Astrocyte (in vitro differentiated cells and primary cell): ENCODE measurements around the gene BBS7. TPM values are rescaled to one million over a fixed set of nuclear protein-coding genes. Genes with fewer than 3 reads are reported as not detected.

Experiments used
- DNase-seq: peaks from one replicate; pipeline ENCODE4 v3.0.0-alpha.2; 2010; ENCODE audit warnings: low read depth
- FAIRE-seq: peaks from 2 replicates; lab custom pipeline; 2011; peaks lifted over from hg19 to GRCh38; lab: Jason Lieb, UNC
- H2AFZ ChIP-seq: 2 replicates; pipeline ENCODE4 v1.6.0; 2012; ENCODE audit warnings: low read depth, low read length, inconsistent platforms
- H3K27ac ChIP-seq: 2 replicates; pipeline ENCODE4 v1.5.1; 2011; ENCODE audit warnings: low read depth, low read length, inconsistent platforms
- H3K27me3 ChIP-seq: 2 replicates; pipeline ENCODE4 v1.6.0; 2011; ENCODE audit warnings: low read length, inconsistent platforms; ENCODE audit not compliant: insufficient read depth
- H3K36me3 ChIP-seq: 2 replicates; pipeline ENCODE4 v1.5.1; 2011; ENCODE audit warnings: low read length, inconsistent platforms; ENCODE audit not compliant: insufficient read depth
- H3K4me1 ChIP-seq: 2 replicates; pipeline ENCODE4 v1.5.1; 2011; ENCODE audit warnings: low read length, inconsistent platforms; ENCODE audit not compliant: insufficient read depth
- H3K4me2 ChIP-seq: 2 replicates; pipeline ENCODE4 v1.6.0; 2012; ENCODE audit warnings: low read length, inconsistent platforms
- H3K4me3 ChIP-seq: 2 replicates; pipeline ENCODE4 v1.5.1; 2011; ENCODE audit warnings: low read depth, mild to moderate bottlenecking, low read length, inconsistent platforms; ENCODE audit not compliant: insufficient read depth
- H3K79me2 ChIP-seq: 2 replicates; pipeline ENCODE4 v1.6.0; 2012; ENCODE audit warnings: mild to moderate bottlenecking, low read length, inconsistent platforms; ENCODE audit not compliant: insufficient read depth
- H3K9ac ChIP-seq: 2 replicates; pipeline ENCODE4 v1.6.0; 2012; ENCODE audit warnings: mild to moderate bottlenecking, low read length, inconsistent platforms
- H3K9me3 ChIP-seq: 2 replicates; pipeline ENCODE4 v1.5.1; 2012; ENCODE audit warnings: low read depth, mild to moderate bottlenecking, low read length, inconsistent platforms; ENCODE audit not compliant: insufficient read depth
- H4K20me1 ChIP-seq: 2 replicates; pipeline ENCODE4 v1.6.0; 2012; ENCODE audit warnings: low read length, inconsistent platforms; ENCODE audit not compliant: insufficient read depth
- H3K27ac Mint-ChIP-seq: one replicate; pipeline ENCODE4 v1.8.0; 2021; ENCODE audit warnings: mild to moderate bottlenecking, mixed read lengths; ENCODE audit not compliant: unreplicated experiment
- H3K27me3 Mint-ChIP-seq: one replicate; pipeline ENCODE4 v1.8.0; 2021; ENCODE audit warnings: low read depth, mixed read lengths; ENCODE audit not compliant: unreplicated experiment
- H3K36me3 Mint-ChIP-seq: one replicate; pipeline ENCODE4 v1.8.0; 2021; ENCODE audit warnings: low read depth, mixed read lengths; ENCODE audit not compliant: unreplicated experiment
- H3K4me1 Mint-ChIP-seq: one replicate; pipeline ENCODE4 v1.8.0; 2021; ENCODE audit warnings: low read depth, mixed read lengths; ENCODE audit not compliant: unreplicated experiment
- H3K4me3 Mint-ChIP-seq: one replicate; pipeline ENCODE4 v1.8.0; 2021; ENCODE audit warnings: mild to moderate bottlenecking, moderate library complexity, mixed read lengths; ENCODE audit not compliant: unreplicated experiment
- H3K9me3 Mint-ChIP-seq: one replicate; pipeline ENCODE4 v1.8.0; 2021; ENCODE audit warnings: mild to moderate bottlenecking, mixed read lengths; ENCODE audit not compliant: unreplicated experiment
- EZH2 ChIP-seq: IDR thresholded peaks from 2 replicates; pipeline ENCODE4 v1.6.1; 2012; ENCODE audit warnings: mild to moderate bottlenecking, low read length, inconsistent platforms; ENCODE audit not compliant: insufficient read depth
- total RNA-seq: library from RNA; stranded (reverse); gene quantifications from 2 replicates; pipeline ENCODE4 v1.2.1, GENCODE V29; 2021
- TF ChIP-seq, protein P1 (sequence below): IDR thresholded peaks from 2 replicates; pipeline ENCODE4 v1.5.1; 2011; ENCODE audit warnings: low read depth, mild to moderate bottlenecking, inconsistent platforms, low read length, moderate library complexity; ENCODE audit not compliant: insufficient read depth

The BBS7 gene
- total RNA-seq, 1 donor from 2014 or later, result 21.0 TPM

- Histone ChIP-seq H3K4me3 (no peak overlapping the region), H2AFZ (no peak overlapping the region), H3K9me3 (no peaks in the 10 kb centered on the region), H3K79me2 (peaks cover 25% of the 10 kb centered on the region), H3K36me3 (peaks cover 40% of the 10 kb centered on the region), H3K27me3 (no peaks in the 10 kb centered on the region), H3K9ac (no peak overlapping the region), H4K20me1 (no peaks in the 10 kb centered on the region), H3K4me1 (peaks cover 7% of the 10 kb centered on the region), H3K4me2 (no peak overlapping the region), H3K27ac (no peak overlapping the region)
- FAIRE-seq (peak; percentile 29), DNase-seq (no peak)
- no peak overlapping the region for H3K27ac Mint-ChIP-seq
- no peaks in the 10 kb centered on the region for H3K9me3 Mint-ChIP-seq
- H3K36me3 Mint-ChIP-seq, result no peaks in the 10 kb centered on the region
- no peak overlapping the region for H3K4me3 Mint-ChIP-seq
- no peaks in the 10 kb centered on the region for H3K27me3 Mint-ChIP-seq
- TF ChIP-seq EZH2, result no peak
- TF ChIP-seq, protein P1, sequence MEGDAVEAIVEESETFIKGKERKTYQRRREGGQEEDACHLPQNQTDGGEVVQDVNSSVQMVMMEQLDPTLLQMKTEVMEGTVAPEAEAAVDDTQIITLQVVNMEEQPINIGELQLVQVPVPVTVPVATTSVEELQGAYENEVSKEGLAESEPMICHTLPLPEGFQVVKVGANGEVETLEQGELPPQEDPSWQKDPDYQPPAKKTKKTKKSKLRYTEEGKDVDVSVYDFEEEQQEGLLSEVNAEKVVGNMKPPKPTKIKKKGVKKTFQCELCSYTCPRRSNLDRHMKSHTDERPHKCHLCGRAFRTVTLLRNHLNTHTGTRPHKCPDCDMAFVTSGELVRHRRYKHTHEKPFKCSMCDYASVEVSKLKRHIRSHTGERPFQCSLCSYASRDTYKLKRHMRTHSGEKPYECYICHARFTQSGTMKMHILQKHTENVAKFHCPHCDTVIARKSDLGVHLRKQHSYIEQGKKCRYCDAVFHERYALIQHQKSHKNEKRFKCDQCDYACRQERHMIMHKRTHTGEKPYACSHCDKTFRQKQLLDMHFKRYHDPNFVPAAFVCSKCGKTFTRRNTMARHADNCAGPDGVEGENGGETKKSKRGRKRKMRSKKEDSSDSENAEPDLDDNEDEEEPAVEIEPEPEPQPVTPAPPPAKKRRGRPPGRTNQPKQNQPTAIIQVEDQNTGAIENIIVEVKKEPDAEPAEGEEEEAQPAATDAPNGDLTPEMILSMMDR, result no peak
- H3K4me1 Mint-ChIP-seq, result peaks cover 5% of the 10 kb centered on the region
These were observed 53.3 kb downstream of the BBS7 start for GRCh38 chr4:121817006-121817405.

DNA sequence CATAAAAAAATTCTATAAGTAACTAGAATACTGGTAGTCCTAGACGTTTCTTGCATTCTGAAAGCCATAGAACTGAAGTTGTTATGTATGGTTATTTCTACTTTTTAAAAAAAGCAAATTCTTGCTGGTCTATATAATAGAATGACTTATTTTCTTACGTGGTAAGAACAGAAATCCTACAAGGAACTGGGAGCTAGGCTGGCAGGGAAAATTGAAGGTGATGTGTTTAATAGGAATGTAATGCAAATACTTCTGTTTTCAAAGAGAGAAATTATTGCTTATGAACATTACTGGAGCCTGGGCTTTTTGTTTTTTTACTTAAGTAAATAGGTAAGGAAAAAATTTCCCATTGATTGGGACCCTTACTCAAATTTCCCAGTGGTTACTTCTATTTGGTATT lies 55.5 kb downstream of the BBS7 start:
- no peaks in the 10 kb centered on the region for H4K20me1 ChIP-seq
- Mint-ChIP-seq H3K4me3 (no peak overlapping the region), H3K9me3 (no peaks in the 10 kb centered on the region), H3K4me1 (peaks cover 5% of the 10 kb centered on the region), H3K36me3 (no peaks in the 10 kb centered on the region), H3K27me3 (no peaks in the 10 kb centered on the region), H3K27ac (no peak overlapping the region)
- FAIRE-seq (no peak), DNase-seq (no peak)
- no peak overlapping the region for H3K4me2 ChIP-seq
- H2AFZ ChIP-seq, result no peak overlapping the region
- H3K4me3 ChIP-seq, result no peak overlapping the region
- TF ChIP-seq, protein P1, result no peak
- TF ChIP-seq EZH2, result no peak
- H3K27me3 ChIP-seq, result no peaks in the 10 kb centered on the region
- peaks cover 55% of the 10 kb centered on the region for H3K36me3 ChIP-seq
- H3K9ac ChIP-seq, result no peak overlapping the region
- peaks cover 6% of the 10 kb centered on the region for H3K79me2 ChIP-seq
- no peaks in the 10 kb centered on the region for H3K9me3 ChIP-seq
- H3K4me1 ChIP-seq, result peaks cover 6% of the 10 kb centered on the region
- H3K27ac ChIP-seq, result no peak overlapping the region

DNA sequence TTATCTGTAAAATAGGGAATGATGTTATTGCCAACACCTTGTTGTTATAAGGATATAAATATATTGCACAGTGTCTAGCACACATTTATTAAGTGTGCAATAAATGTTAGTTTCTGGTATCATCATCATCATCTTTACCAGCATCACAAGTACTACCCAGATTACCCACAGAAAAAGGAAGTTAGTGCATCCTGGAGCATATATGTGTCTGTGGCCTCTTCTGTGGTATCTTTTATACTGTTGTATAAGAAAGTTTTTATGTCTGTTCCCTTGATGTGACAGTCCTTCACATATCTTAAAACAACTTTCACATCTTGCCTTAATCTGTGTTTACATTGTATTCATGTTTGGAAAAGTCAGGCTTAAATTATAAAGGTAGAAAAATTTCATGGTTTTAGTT lies 59.2 kb downstream of the BBS7 start:
- H3K27me3 Mint-ChIP-seq, result no peaks in the 10 kb centered on the region
- Histone ChIP-seq H2AFZ (no peak overlapping the region), H3K79me2 (no peaks in the 10 kb centered on the region), H3K4me1 (no peaks in the 10 kb centered on the region), H3K9ac (no peak overlapping the region), H3K9me3 (no peaks in the 10 kb centered on the region), H3K4me2 (no peak overlapping the region), H3K4me3 (no peak overlapping the region), H4K20me1 (no peaks in the 10 kb centered on the region), H3K27me3 (no peaks in the 10 kb centered on the region), H3K27ac (no peak overlapping the region), H3K36me3 (peaks cover 40% of the 10 kb centered on the region)
- no peak overlapping the region for H3K4me3 Mint-ChIP-seq
- DNase-seq (no peak), FAIRE-seq (no peak)
- H3K9me3 Mint-ChIP-seq, result no peaks in the 10 kb centered on the region
- no peak for TF ChIP-seq EZH2
- TF ChIP-seq, protein P1, result no peak
- no peaks in the 10 kb centered on the region for H3K4me1 Mint-ChIP-seq
- H3K27ac Mint-ChIP-seq, result no peak overlapping the region
- H3K36me3 Mint-ChIP-seq, result no peaks in the 10 kb centered on the region
